Progenitor cell of endocrine pancreas (in vitro differentiated cells): ENCODE data around the gene BCL2. TPM values are rescaled to one million over a fixed set of nuclear protein-coding genes. Genes with fewer than 3 reads are reported as not detected.

Experiments
- DNase-seq: peaks from one replicate; pipeline ENCODE4 v3.0.0; 2021; ENCODE audit warnings: low spot score; ENCODE audit not compliant: unreplicated experiment
- H3K27ac Mint-ChIP-seq: 2 replicates; pipeline ENCODE4 v1.8.0; 2021; ENCODE audit warnings: mild to moderate bottlenecking, moderate library complexity, mixed read lengths
- H3K27me3 Mint-ChIP-seq: 2 replicates; pipeline ENCODE4 v1.8.0; 2021; ENCODE audit warnings: mixed read lengths
- H3K36me3 Mint-ChIP-seq: 2 replicates; pipeline ENCODE4 v1.8.0; 2022; ENCODE audit warnings: mixed read lengths; ENCODE audit not compliant: insufficient read depth
- H3K4me1 Mint-ChIP-seq: 2 replicates; pipeline ENCODE4 v1.8.0; 2021; ENCODE audit warnings: low read depth, mixed read lengths
- H3K4me3 Mint-ChIP-seq: 2 replicates; pipeline ENCODE4 v1.8.0; 2021; ENCODE audit warnings: low read depth, mild to moderate bottlenecking, moderate library complexity, mixed read lengths
- H3K9me3 Mint-ChIP-seq: 2 replicates; pipeline ENCODE4 v1.8.0; 2021; ENCODE audit warnings: low read depth, mixed read lengths
- total RNA-seq: library from RNA; stranded (reverse); gene quantifications from 2 replicates; pipeline ENCODE4 v1.2.1, GENCODE V29; 2021
- TF ChIP-seq, protein P1 (sequence below): fragments of 200-600 bp; sonication (generic); IDR thresholded peaks from one replicate; pipeline ENCODE4 v1.5.0; 2021; ENCODE audit warnings: antibody characterized with exemption, mild to moderate bottlenecking; ENCODE audit not compliant: unreplicated experiment

Gene BCL2
- total RNA-seq, 1 donor from 2014 or later: 3.8 TPM

DNA sequence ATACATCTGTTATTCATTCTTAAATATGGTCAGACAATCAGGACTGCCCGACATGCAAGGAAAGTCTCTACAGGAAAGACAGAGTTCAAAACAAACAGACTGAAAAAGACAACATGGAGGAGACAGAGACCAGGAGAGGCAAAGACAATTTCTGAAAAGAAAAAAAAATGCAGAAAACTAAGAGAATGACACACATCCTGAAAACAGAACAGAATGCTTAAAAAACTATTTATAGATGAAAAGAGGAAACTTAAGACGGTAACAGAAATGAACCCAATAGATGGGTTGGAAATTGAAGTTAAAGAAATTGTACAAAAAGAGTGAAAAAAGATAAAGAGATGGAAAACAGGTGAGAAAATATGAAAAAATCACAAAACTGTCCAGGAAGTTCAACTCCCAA lies 95.7 kb downstream of the BCL2 start:
- no peak for DNase-seq
- H3K4me3 Mint-ChIP-seq: no peak overlapping the region
- H3K9me3 Mint-ChIP-seq: peaks cover 6% of the 10 kb centered on the region
- H3K4me1 Mint-ChIP-seq: no peaks in the 10 kb centered on the region
- no peak overlapping the region for H3K27ac Mint-ChIP-seq
- no peaks in the 10 kb centered on the region for H3K36me3 Mint-ChIP-seq
- no peaks in the 10 kb centered on the region for H3K27me3 Mint-ChIP-seq
- TF ChIP-seq, protein P1, sequence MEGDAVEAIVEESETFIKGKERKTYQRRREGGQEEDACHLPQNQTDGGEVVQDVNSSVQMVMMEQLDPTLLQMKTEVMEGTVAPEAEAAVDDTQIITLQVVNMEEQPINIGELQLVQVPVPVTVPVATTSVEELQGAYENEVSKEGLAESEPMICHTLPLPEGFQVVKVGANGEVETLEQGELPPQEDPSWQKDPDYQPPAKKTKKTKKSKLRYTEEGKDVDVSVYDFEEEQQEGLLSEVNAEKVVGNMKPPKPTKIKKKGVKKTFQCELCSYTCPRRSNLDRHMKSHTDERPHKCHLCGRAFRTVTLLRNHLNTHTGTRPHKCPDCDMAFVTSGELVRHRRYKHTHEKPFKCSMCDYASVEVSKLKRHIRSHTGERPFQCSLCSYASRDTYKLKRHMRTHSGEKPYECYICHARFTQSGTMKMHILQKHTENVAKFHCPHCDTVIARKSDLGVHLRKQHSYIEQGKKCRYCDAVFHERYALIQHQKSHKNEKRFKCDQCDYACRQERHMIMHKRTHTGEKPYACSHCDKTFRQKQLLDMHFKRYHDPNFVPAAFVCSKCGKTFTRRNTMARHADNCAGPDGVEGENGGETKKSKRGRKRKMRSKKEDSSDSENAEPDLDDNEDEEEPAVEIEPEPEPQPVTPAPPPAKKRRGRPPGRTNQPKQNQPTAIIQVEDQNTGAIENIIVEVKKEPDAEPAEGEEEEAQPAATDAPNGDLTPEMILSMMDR: no peak

DNA sequence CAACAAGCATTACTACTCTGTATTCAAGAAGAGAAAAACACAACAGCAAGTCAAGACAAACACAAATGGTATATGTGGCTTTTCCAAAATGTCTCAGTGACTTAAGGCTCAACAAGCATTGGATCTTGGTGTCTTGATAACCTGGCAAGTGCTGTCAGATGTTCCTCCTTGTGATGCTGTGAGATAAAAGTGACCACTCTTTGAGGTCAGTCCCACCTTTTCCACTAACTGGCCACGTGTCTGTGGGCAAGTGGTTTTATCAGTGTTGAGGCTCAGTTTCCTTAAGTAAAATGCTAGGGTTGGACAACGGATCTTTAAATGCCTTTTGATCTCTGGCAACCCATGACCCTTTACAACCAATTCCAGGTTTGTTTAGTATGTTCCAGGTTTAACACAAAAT lies 98.7 kb downstream of the BCL2 start:
- H3K36me3 Mint-ChIP-seq: no peaks in the 10 kb centered on the region
- no peaks in the 10 kb centered on the region for H3K4me1 Mint-ChIP-seq
- TF ChIP-seq, protein P1: no peak
- H3K27me3 Mint-ChIP-seq: no peaks in the 10 kb centered on the region
- peaks cover 5% of the 10 kb centered on the region for H3K9me3 Mint-ChIP-seq
- DNase-seq: no peak
- no peak overlapping the region for H3K4me3 Mint-ChIP-seq
- no peak overlapping the region for H3K27ac Mint-ChIP-seq

DNA sequence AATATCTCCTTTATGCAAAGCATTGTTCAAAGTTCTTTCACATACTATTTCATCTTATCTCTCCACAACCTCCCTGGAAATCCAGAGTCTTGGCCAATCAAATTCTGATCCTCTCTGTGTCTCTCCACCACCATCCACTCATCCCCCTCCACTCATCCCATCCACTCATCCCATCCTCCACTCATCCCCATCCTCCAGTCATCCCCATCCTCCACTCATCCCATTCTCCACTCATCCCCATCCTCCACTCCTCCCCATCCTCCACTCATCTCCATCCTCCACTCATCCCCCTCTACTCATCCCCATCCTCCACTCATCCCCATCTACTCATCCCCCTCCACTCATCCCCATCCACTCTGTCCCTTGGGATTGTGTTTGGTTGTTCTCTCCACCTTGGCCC lies 101.1 kb downstream of the BCL2 start:
- TF ChIP-seq, protein P1: no peak
- H3K4me1 Mint-ChIP-seq: no peaks in the 10 kb centered on the region
- no peaks in the 10 kb centered on the region for H3K36me3 Mint-ChIP-seq
- no peak overlapping the region for H3K27ac Mint-ChIP-seq
- no peak overlapping the region for H3K4me3 Mint-ChIP-seq
- peaks cover 8% of the 10 kb centered on the region for H3K9me3 Mint-ChIP-seq
- H3K27me3 Mint-ChIP-seq: no peaks in the 10 kb centered on the region
- no peak for DNase-seq

DNA sequence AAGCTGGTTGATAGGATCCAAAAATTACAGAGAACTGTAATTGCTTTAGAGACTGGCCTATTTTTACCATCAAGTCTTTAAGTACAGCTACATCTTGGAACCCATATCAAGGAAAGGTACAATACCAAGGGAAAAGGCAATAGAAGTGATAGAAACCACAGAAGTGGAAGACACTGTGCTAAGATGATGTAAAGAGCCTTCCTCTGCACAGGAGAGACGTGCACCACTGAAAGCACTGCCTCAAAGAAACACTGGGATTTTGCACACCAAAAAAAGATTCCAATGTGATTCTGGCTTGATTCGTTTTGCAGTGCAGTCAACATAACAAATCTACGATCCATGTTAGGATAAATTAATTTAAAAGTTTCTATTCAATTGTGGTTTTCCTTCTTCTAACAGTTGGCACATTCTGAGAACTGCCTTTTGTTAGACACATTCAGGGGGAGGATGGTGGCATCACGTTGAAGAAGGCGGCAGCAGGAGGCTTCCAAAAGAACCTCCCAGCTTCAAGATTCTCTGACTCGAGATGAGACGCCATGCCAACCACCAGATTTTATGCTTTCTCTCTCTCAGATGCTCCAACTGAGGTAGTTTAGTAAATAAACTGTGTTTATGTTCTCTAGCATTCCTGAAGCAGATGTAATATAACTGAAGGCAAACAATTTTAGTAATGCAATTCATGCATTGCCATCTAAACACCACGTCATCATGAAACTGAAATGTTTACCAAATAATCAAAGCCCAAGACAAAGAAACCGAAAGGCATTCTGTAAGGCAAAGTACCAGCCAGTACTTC lies 102.9 kb downstream of the BCL2 start:
- Mint-ChIP-seq H3K4me3 (no peak overlapping the region), H3K27ac (no peak overlapping the region), H3K36me3 (no peaks in the 10 kb centered on the region), H3K9me3 (peaks cover 8% of the 10 kb centered on the region), H3K27me3 (no peaks in the 10 kb centered on the region), H3K4me1 (no peaks in the 10 kb centered on the region)
- TF ChIP-seq, protein P1: no peak
- no peak for DNase-seq

DNA sequence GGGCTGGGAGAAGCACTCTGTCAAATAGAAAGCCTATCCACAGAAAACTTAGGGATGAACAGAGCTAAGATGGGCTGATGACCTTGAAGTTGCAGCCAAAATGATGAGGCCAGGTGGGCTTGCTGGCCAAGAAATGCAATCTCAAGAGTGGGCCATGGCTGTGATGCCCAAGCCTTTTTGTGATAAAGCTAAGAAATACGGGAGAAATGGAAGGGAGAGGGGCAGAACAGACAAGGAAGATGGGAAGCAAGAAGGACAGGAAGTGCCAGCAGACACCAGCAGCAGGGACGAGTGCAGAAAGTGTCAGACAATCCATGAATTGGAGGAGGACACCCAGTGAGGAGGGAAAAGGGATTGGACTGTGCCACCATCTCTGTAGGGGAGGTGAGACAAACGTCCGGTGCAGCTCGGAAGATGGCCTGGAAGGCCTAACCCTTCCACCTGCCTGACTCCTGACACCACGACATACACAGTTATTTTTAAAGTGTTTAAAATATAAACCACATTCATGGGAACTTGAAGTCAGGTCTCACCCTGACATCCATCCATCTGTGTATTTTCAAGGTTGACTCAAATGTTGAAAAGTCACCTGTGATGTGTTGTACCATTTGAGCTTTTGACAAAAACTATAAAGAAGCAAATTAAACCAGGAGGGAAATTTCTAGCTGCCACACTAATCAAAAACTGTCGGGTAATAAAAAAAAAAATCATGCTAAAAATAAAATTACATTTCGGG lies 105.5 kb downstream of the BCL2 start:
- Mint-ChIP-seq H3K4me1 (no peaks in the 10 kb centered on the region), H3K9me3 (peaks cover 8% of the 10 kb centered on the region)
- TF ChIP-seq, protein P1: no peak

More for the DNA sequence above, 105.5 kb downstream of the BCL2 start:
- Mint-ChIP-seq H3K27me3 (peaks cover 8% of the 10 kb centered on the region), H3K27ac (no peak overlapping the region), H3K4me3 (no peak overlapping the region), H3K36me3 (no peaks in the 10 kb centered on the region)
- no peak for DNase-seq
